Measurements from ENCODE around the gene AUTS2. TPM values are rescaled to one million over a fixed set of nuclear protein-coding genes. Genes with fewer than 3 reads are reported as not detected.

AUTS2 gene
- total and polyA plus RNA-seq, 2 experiments from 2014 or later, result 3.0 to 4.4 TPM

DNA sequence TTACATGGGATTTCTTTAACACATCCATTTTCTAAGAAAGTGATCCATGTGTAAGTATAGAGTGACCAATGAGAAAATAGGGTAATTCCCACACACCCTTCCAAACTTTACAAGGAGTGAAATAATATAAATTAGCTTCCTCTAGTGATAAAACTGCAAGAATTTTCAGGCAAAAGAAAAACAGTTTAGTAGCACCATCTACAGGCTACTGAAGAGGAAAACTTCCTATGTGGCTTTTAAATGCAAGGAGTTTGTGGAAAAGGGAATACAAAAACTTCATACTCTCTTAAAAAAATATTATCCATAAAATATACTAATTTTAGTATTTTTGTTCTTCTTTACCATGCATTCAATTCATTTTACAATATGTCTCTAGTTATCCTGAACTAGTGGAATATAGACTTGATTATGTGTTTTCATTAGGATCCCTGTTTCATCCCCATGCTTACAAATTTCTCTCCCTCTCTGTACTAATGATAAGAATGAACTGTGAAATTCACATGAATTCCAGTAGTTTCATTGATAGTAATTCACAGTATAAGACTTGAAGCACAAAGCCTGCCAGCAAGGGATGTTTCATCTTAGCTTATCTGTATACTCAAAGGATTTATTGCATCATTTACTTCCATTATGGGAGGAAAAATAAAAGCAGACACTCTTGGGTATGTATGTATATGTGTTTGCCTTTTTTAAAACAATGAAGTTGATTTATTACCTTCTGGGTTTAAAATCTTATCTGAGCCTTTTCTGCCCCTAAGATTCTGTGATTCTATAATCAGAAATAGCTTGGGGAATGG lies 442.9 kb downstream of the AUTS2 start:
- Histone ChIP-seq H3K4me1 (ENCODE audit: insufficient read depth) (peaks cover 25% of the 10 kb centered on the region), H3K9me2 (ENCODE audit: insufficient read depth) (no peaks in the 10 kb centered on the region), H3F3A (ENCODE audit: insufficient read depth) (peaks cover 8% of the 10 kb centered on the region; the same call in 1 of the 2 replicates), H3K9me3 (ENCODE audit: low read depth) (no peaks in the 10 kb centered on the region), H3K79me2 (ENCODE audit: insufficient read depth) (no peaks in the 10 kb centered on the region), H3K4me3 (no peak overlapping the region), H3K27me3 (replicated peaks; ENCODE audit: insufficient read depth) (no peaks in the 10 kb centered on the region), H3K4me2 (ENCODE audit: unreplicated experiment) (no peak overlapping the region), H3K9ac (no peak overlapping the region), H3K27ac (no peak overlapping the region), H3K36me3 (ENCODE audit: low read depth) (no peaks in the 10 kb centered on the region), H2AFZ (no peak overlapping the region), H4K20me1 (ENCODE audit: insufficient read depth) (no peaks in the 10 kb centered on the region)
- peak; percentile 55 for DNase-seq
- TF ChIP-seq EZH2phosphoT487 (IDR thresholded peaks at IDR 0.05; ENCODE audit: insufficient read depth, low read depth), result no peak
- no peak for TF ChIP-seq EZH2 (IDR thresholded peaks at IDR 0.05; ENCODE audit: insufficient read depth, poor library complexity, severe bottlenecking)
- in situ Hi-C loops (cut with MboI), result no loop called here

DNA sequence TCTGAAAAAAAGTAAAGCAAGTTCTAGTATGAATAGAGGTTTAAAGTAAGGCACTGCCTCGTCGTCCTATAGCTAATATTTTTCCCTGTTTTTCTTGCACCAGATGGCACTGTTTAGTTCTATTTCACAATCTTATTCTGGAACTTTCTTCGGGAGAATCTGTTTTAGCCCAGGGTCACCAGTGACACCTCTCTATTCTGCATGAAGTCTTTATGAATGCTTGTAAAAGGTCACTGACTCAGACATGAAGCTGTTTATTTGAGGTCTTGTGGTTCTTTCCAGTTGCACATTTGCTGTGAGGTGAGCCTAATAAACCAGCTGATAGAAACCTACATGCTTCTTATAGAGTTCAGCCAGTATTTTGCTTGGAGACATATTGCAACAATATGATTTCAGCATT lies 444.3 kb downstream of the AUTS2 start:
- in situ Hi-C loops (cut with MboI), result no loop called here
- H3F3A ChIP-seq (ENCODE audit: insufficient read depth), result no peaks in the 10 kb centered on the region; the same call in 1 of the 2 replicates
- no peak overlapping the region for H3K27ac ChIP-seq

DNA sequence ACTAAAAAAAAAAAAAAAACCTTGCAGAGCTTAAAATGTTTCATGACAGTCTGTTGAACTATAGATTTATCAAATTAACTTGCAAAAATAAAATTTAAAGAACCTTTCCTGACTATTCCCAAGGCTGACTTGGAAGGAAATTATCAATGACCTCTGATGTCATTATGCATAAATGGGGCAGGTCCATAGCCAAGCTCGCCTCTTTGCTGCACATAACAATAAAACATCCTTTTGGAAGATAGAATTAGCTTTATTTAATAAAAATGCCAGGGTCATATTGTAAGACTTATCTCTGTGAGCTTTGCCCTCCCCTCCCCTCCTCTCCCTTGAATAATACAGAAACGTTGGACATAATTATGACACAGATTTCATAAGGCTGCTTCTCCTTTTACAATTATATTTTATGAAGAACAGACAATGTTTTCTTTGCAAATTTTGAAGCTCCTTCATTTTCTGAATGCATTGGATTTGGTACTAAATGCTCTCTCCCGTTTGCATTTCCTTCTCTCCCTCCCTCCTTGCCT lies 444.8 kb downstream of the AUTS2 start:
- 74 to 78% methylated on average over 3 of the region's 3 CpGs for WGBS, 2 experiments (ENCODE audit: low coverage in 1 of 2, low lambda C conversion rate in 2 of 2, missing lambda C conversion rate in 2 of 2)
- no peak overlapping the region for H3K4me3 ChIP-seq
- H3K79me2 ChIP-seq (ENCODE audit: insufficient read depth), result no peaks in the 10 kb centered on the region
- H3K4me1 ChIP-seq (ENCODE audit: insufficient read depth), result peaks cover 9% of the 10 kb centered on the region
- no peak overlapping the region for H3K27ac ChIP-seq
- TF ChIP-seq EZH2 (IDR thresholded peaks at IDR 0.05; ENCODE audit: insufficient read depth, poor library complexity, severe bottlenecking), result no peak
- no peaks in the 10 kb centered on the region for H3K9me2 ChIP-seq (ENCODE audit: insufficient read depth)
- H3K4me2 ChIP-seq (ENCODE audit: unreplicated experiment), result peak overlapping the region; percentile 5
- H3K9me3 ChIP-seq (ENCODE audit: low read depth), result no peaks in the 10 kb centered on the region
- H3K27me3 ChIP-seq (replicated peaks; ENCODE audit: insufficient read depth), result no peaks in the 10 kb centered on the region
- no peaks in the 10 kb centered on the region; the same call in 1 of the 2 replicates for H3F3A ChIP-seq (ENCODE audit: insufficient read depth)
- no peaks in the 10 kb centered on the region for H4K20me1 ChIP-seq (ENCODE audit: insufficient read depth)
- H2AFZ ChIP-seq, result no peak overlapping the region
- in situ Hi-C loops (cut with MboI), result no loop called here
- no peak for DNase-seq
- H3K9ac ChIP-seq, result no peak overlapping the region
- H3K36me3 ChIP-seq (ENCODE audit: low read depth), result no peaks in the 10 kb centered on the region

More for the DNA sequence above, 444.3 kb downstream of the AUTS2 start:
- Histone ChIP-seq H3K36me3 (ENCODE audit: low read depth) (no peaks in the 10 kb centered on the region), H3K79me2 (ENCODE audit: insufficient read depth) (no peaks in the 10 kb centered on the region), H2AFZ (no peak overlapping the region), H3K9me2 (ENCODE audit: insufficient read depth) (no peaks in the 10 kb centered on the region), H3K9ac (no peak overlapping the region), H3K4me1 (ENCODE audit: insufficient read depth) (peaks cover 12% of the 10 kb centered on the region), H3K4me2 (ENCODE audit: unreplicated experiment) (peak overlapping the region; percentile 5), H3K4me3 (no peak overlapping the region), H4K20me1 (ENCODE audit: insufficient read depth) (no peaks in the 10 kb centered on the region), H3K27me3 (replicated peaks; ENCODE audit: insufficient read depth) (no peaks in the 10 kb centered on the region), H3K9me3 (ENCODE audit: low read depth) (no peaks in the 10 kb centered on the region)
- 3 to 7% methylated on average over 3 of the region's 3 CpGs for WGBS, 2 experiments (ENCODE audit: low coverage in 1 of 2, low lambda C conversion rate in 2 of 2, missing lambda C conversion rate in 2 of 2)
- peak; percentile 59 for DNase-seq
- TF ChIP-seq EZH2 (IDR thresholded peaks at IDR 0.05; ENCODE audit: insufficient read depth, poor library complexity, severe bottlenecking), result no peak
- no peak for TF ChIP-seq EZH2phosphoT487 (IDR thresholded peaks at IDR 0.05; ENCODE audit: insufficient read depth, low read depth)

DNA sequence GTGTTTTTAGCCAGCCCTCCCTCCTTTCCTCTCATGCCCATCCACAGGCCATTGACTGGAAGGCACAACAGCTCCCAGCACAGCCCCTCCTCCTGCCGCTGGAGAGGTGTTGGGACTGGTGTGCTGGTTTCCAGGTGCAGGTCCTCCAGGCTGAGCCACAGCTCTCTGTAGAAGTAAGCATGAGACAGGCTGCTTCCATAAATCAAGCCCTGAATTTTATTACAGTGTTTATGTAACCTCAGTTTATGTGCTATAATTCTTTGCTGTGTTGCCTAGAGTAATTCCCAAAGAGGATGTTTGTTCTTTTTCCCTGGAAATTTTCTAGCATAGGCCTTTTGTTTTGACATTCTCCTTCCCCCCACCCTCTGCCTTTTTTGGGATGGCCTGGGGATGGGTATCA lies 445.8 kb downstream of the AUTS2 start:
- H3K27ac ChIP-seq, result no peak overlapping the region
- WGBS, 2 experiments (ENCODE audit: low coverage in 1 of 2, low lambda C conversion rate in 2 of 2, missing lambda C conversion rate in 2 of 2), result 95 to 100% methylated on average over 1 of the region's 1 CpG
- H4K20me1 ChIP-seq (ENCODE audit: insufficient read depth), result no peaks in the 10 kb centered on the region
- no peaks in the 10 kb centered on the region for H3K36me3 ChIP-seq (ENCODE audit: low read depth)
- H3K4me3 ChIP-seq, result no peak overlapping the region
- H3K9ac ChIP-seq, result no peak overlapping the region
- no peaks in the 10 kb centered on the region for H3K79me2 ChIP-seq (ENCODE audit: insufficient read depth)
- no peak overlapping the region for H3K4me2 ChIP-seq (ENCODE audit: unreplicated experiment)
- in situ Hi-C loops (cut with MboI), result no loop called here
- no peak overlapping the region for H2AFZ ChIP-seq
- no peaks in the 10 kb centered on the region for H3K9me3 ChIP-seq (ENCODE audit: low read depth)
- H3K9me2 ChIP-seq (ENCODE audit: insufficient read depth), result no peaks in the 10 kb centered on the region
- DNase-seq, result no peak
- H3K27me3 ChIP-seq (replicated peaks; ENCODE audit: insufficient read depth), result no peaks in the 10 kb centered on the region
- H3K4me1 ChIP-seq (ENCODE audit: insufficient read depth), result peaks cover 9% of the 10 kb centered on the region
- no peaks in the 10 kb centered on the region; the same call in 1 of the 2 replicates for H3F3A ChIP-seq (ENCODE audit: insufficient read depth)
- TF ChIP-seq EZH2 (IDR thresholded peaks at IDR 0.05; ENCODE audit: insufficient read depth, poor library complexity, severe bottlenecking), result no peak
- TF ChIP-seq EZH2phosphoT487 (IDR thresholded peaks at IDR 0.05; ENCODE audit: insufficient read depth, low read depth), result no peak

Data from GM23248 (cell line).